Karpas-422 (cell line): ENCODE measurements around the gene PIGO. TPM values are rescaled to one million over a fixed set of nuclear protein-coding genes. Genes with fewer than 3 reads are reported as not detected.

Source experiments
- DNase-seq: peaks from one replicate; pipeline ENCODE4 v3.0.0-alpha.2; 2015
- H2AFZ ChIP-seq: fragments of 200-600 bp; sonication (generic); 2 replicates; pipeline ENCODE4 v1.6.1; 2014; ENCODE audit warnings: antibody characterized with exemption, low read length, mixed read lengths
- H3K27ac ChIP-seq: fragments of 200-600 bp; sonication (generic); 2 replicates; pipeline ENCODE4 v1.5.1; 2014; ENCODE audit warnings: mild to moderate bottlenecking, low read length, moderate library complexity
- H3K27me3 ChIP-seq: fragments of 200-600 bp; sonication (generic); 2 replicates; pipeline ENCODE4 v1.6.1; 2014; ENCODE audit warnings: low read length, mixed read lengths
- H3K36me3 ChIP-seq: fragments of 200-600 bp; sonication (generic); 2 replicates; pipeline ENCODE4 v1.6.1; 2014; ENCODE audit warnings: low read length, mixed read lengths; ENCODE audit not compliant: insufficient read depth
- H3K4me1 ChIP-seq: fragments of 200-600 bp; sonication (generic); 2 replicates; pipeline ENCODE4 v1.6.1; 2014; ENCODE audit warnings: mild to moderate bottlenecking, low read length, mixed read lengths
- H3K4me2 ChIP-seq: fragments of 200-600 bp; sonication (generic); 2 replicates; pipeline ENCODE4 v1.6.1; 2014; ENCODE audit warnings: low read length, low read depth, mild to moderate bottlenecking; ENCODE audit not compliant: poor library complexity, severe bottlenecking
- H3K4me3 ChIP-seq: fragments of 200-600 bp; sonication (generic); 2 replicates; pipeline ENCODE4 v1.5.1; 2014; ENCODE audit warnings: mild to moderate bottlenecking, antibody characterized with exemption, low read length, mixed read lengths
- H3K79me2 ChIP-seq: fragments of 200-600 bp; sonication (generic); 2 replicates; pipeline ENCODE4 v1.6.1; 2014; ENCODE audit warnings: mild to moderate bottlenecking, low read length, mixed read lengths
- H3K9ac ChIP-seq: fragments of 200-600 bp; sonication (generic); 2 replicates; pipeline ENCODE4 v1.6.0; 2014; ENCODE audit warnings: low read length
- H3K9me2 ChIP-seq: fragments of 200-600 bp; sonication (generic), shearing (Covaris generic); replicated peaks from 2 replicates; pipeline ENCODE4 v1.6.0; 2014; ENCODE audit warnings: mild to moderate bottlenecking, low read length, moderate library complexity; ENCODE audit not compliant: insufficient read depth
- H3K9me3 ChIP-seq: fragments of 300-700, 200-600 bp; sonication (generic); 2 replicates; pipeline ENCODE4 v1.6.1; 2014; ENCODE audit warnings: low read length, mixed read lengths
- H4K20me1 ChIP-seq: fragments of 200-600 bp; sonication (generic); 2 replicates; pipeline ENCODE4 v1.6.1; 2014; ENCODE audit warnings: mild to moderate bottlenecking, antibody characterized with exemption, low read length, low read depth; ENCODE audit not compliant: insufficient read depth
- total RNA-seq: library from RNA; depleted of rRNA; stranded (reverse); fragments of >200 nt; shearing (Covaris generic); gene quantifications from 2 replicates; pipeline ENCODE4 v1.2.3, GENCODE V29; 2014; ENCODE audit warnings: low replicate concordance; rRNA removed

Gene PIGO
- 25.1 and 29.3 TPM in 2 replicates for total RNA-seq

DNA sequence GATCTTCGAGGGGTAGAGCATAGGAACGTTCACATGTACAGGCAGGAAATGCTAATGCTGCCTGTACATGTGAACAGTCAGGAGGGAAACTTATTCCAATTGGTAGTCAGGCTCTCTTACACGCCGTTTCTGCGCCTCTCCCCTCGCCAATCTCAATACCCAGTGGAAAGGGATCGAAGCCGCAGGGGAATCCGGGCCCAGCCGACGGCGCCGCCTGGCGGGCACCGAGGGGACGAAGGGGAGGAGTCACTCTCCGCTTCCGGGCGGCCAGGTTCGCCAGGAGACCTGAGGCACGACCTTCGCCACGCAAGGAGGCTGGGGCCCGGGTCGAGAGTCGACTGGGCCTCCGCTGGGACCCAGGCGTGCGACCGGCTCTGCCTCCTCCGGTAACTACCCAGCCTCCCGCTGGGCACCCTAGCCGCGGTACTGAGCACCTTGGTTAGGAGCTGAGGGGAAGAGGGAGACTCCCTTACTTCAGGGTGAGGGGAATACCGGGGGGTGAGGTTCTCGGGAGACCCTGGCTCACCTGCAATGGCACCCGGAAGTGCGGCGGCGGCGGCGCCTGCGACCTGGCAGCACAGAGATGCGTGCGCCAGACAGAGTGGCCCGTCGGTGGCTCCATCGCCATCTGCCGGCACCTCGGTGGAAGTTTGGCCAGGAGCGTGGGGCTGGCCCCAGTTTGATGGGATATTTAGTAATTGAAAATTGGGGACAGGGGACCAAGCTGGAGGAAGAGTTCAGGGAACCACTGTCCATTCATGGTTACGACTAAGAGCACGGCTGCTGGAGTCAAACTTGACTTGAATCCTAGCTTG lies at the start of gene PIGO:
TSS of gene PIGO (minus strand) at position 557 of the 815 bp plus-strand sequence. CDS start 1,026 bp downstream, outside the sequence.
- Histone ChIP-seq H3K4me1 (peaks cover 17% of the 10 kb centered on the region), H3K9me2 (no peaks in the 10 kb centered on the region), H3K4me3 (peak within 1 kb of the TSS; percentile 73), H3K4me2 (peak within 1 kb of the TSS; percentile 60), H4K20me1 (no peaks in the 10 kb centered on the region), H3K36me3 (peaks cover 4% of the 10 kb centered on the region; the same call in 1 of the 2 replicates), H3K27ac (peak within 1 kb of the TSS; percentile 73), H3K9ac (peak within 1 kb of the TSS; percentile 88), H3K79me2 (peaks cover 23% of the 10 kb centered on the region), H2AFZ (peak within 1 kb of the TSS; percentile 35; the same call in 1 of the 2 replicates), H3K9me3 (no peaks in the 10 kb centered on the region), H3K27me3 (no peaks in the 10 kb centered on the region)
- peak; percentile 95 for DNase-seq

DNA sequence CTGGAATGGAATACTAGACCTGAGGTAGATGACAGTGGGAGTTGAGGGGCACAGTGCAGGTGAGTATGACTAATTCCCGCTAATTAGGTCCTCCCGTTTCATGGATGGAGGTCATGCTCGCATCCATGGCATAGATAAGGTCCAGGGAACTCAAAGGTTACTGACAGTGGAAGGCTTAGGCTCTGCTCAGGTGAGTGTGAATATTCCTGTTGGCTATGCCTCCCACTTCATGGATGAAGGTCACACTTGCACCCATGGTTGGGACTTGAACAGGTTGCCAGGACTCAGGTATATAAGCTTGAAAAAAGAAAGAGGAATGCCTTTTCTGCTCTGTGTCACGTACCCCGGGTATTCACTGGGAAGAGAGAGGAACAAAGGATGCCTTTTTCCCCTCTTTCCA lies 45.6 kb upstream of the PIGO start:
- Histone ChIP-seq H3K4me1 (no peaks in the 10 kb centered on the region), H3K27ac (no peak overlapping the region), H3K9me2 (no peaks in the 10 kb centered on the region), H2AFZ (no peak overlapping the region), H3K4me2 (no peak overlapping the region), H3K9ac (no peak overlapping the region), H3K9me3 (peaks cover 14% of the 10 kb centered on the region), H3K36me3 (no peaks in the 10 kb centered on the region; the same call in 1 of the 2 replicates), H4K20me1 (no peaks in the 10 kb centered on the region), H3K79me2 (no peaks in the 10 kb centered on the region), H3K27me3 (peaks cover 3% of the 10 kb centered on the region; the same call in 1 of the 2 replicates), H3K4me3 (no peak overlapping the region)
- no peak for DNase-seq

DNA sequence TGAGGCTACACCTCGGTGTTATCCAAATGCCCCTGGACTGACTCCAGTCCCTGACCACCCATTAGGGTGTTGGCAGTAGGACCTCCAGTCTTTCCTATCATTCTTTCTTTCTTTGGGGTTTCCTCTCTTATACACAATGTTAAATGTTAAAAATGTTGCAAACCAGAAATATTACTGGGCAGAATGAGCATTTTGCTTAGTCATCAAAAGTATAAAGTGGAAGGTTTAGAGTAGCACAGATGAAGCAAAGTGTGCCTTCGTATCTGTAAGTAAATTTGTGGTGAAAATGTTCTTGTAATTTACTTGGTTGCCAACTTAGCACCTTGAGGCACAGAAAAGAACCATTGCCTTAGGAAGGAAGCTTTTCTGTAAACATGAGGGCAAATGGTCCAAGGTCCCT lies 43.7 kb upstream of the PIGO start:
- no peak overlapping the region for H3K4me3 ChIP-seq
- H3K9me2 ChIP-seq = no peaks in the 10 kb centered on the region
- peaks cover 3% of the 10 kb centered on the region; the same call in 1 of the 2 replicates for H3K27me3 ChIP-seq
- no peak overlapping the region for H3K4me2 ChIP-seq
- H4K20me1 ChIP-seq = no peaks in the 10 kb centered on the region
- H3K27ac ChIP-seq = no peak overlapping the region
- H3K79me2 ChIP-seq = no peaks in the 10 kb centered on the region
- DNase-seq = no peak
- H3K36me3 ChIP-seq = no peaks in the 10 kb centered on the region; the same call in 1 of the 2 replicates
- H3K4me1 ChIP-seq = no peaks in the 10 kb centered on the region
- no peak overlapping the region for H3K9ac ChIP-seq
- H2AFZ ChIP-seq = no peak overlapping the region
- peaks cover 11% of the 10 kb centered on the region for H3K9me3 ChIP-seq

DNA sequence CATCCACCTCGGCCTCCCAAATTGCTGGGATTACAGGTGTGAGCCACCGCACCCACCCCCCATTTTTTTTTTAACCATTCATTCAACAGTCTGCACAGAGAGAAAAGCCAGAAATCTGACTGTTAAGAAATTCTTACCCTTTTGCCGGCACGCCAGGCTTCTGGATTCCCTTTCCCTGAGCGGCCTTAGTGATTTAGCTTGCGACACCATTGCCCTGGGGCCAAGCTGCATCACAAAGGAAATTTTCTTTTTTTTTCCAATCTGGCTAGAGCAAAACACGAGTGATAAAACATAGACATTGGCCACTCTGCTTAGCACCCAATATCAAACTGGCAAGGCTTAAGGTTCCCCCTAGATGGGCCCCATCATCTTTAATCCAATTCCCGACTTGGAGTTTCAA lies 40.5 kb upstream of the PIGO start:
- Histone ChIP-seq H3K9me2 (no peaks in the 10 kb centered on the region), H3K4me2 (no peak overlapping the region), H3K4me3 (no peak overlapping the region), H2AFZ (no peak overlapping the region), H3K4me1 (no peaks in the 10 kb centered on the region), H3K27ac (no peak overlapping the region), H3K9ac (no peak overlapping the region), H3K36me3 (no peaks in the 10 kb centered on the region; the same call in 1 of the 2 replicates), H4K20me1 (no peaks in the 10 kb centered on the region), H3K9me3 (peaks cover 3% of the 10 kb centered on the region), H3K27me3 (peaks cover 2% of the 10 kb centered on the region; the same call in 1 of the 2 replicates), H3K79me2 (no peaks in the 10 kb centered on the region)
- DNase-seq = no peak

DNA sequence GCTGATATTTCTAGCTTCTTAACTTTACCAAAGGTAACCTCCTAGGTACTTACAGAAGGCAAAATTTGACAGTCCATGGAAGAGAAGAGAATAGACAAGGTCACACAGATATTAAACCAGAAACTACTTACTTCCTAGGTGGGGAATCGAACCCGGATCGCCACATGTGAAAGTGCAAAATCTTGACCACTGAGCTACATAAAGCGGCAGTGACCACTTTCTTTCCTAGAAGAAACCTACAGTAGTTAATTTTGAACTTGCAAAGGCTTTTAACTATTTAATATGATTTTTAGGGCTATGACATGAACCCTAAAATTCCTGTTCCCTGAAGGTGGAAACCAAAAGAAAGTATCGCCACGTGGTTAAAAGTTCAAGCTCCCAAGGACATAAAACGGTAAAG lies 39.6 kb upstream of the PIGO start:
- Histone ChIP-seq H3K4me3 (no peak overlapping the region), H2AFZ (no peak overlapping the region), H3K27me3 (no peaks in the 10 kb centered on the region), H3K36me3 (no peaks in the 10 kb centered on the region), H4K20me1 (no peaks in the 10 kb centered on the region), H3K79me2 (no peaks in the 10 kb centered on the region), H3K9me2 (no peaks in the 10 kb centered on the region), H3K9ac (no peak overlapping the region), H3K9me3 (no peaks in the 10 kb centered on the region), H3K4me2 (no peak overlapping the region), H3K27ac (no peak overlapping the region), H3K4me1 (no peaks in the 10 kb centered on the region)
- no peak for DNase-seq

DNA sequence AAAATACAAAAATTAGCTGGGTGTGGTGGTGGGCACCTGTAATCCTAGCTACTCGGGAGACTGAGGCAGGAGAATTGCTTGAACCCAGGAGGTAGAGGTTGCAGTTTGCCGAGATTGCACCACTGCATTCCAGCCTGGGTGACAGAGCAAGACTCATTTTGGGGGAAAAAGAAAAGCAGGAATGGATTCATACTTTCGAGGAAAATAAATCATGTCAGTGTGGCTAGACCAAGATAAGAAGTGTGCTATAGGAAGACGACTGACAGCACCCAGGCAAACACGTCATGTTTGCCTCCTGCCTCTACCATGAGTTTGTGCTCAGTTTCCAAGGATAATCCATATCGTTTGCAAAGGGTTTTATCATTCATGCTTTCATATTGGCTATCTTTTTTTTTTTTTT lies 38.5 kb upstream of the PIGO start:
- Histone ChIP-seq H3K4me3 (no peak overlapping the region), H3K79me2 (no peaks in the 10 kb centered on the region), H3K4me2 (no peak overlapping the region), H3K27me3 (no peaks in the 10 kb centered on the region), H3K27ac (no peak overlapping the region), H3K36me3 (no peaks in the 10 kb centered on the region), H3K9me2 (no peaks in the 10 kb centered on the region), H3K4me1 (no peaks in the 10 kb centered on the region), H3K9ac (no peak overlapping the region), H3K9me3 (no peaks in the 10 kb centered on the region), H4K20me1 (no peaks in the 10 kb centered on the region), H2AFZ (no peak overlapping the region)
- no peak for DNase-seq

DNA sequence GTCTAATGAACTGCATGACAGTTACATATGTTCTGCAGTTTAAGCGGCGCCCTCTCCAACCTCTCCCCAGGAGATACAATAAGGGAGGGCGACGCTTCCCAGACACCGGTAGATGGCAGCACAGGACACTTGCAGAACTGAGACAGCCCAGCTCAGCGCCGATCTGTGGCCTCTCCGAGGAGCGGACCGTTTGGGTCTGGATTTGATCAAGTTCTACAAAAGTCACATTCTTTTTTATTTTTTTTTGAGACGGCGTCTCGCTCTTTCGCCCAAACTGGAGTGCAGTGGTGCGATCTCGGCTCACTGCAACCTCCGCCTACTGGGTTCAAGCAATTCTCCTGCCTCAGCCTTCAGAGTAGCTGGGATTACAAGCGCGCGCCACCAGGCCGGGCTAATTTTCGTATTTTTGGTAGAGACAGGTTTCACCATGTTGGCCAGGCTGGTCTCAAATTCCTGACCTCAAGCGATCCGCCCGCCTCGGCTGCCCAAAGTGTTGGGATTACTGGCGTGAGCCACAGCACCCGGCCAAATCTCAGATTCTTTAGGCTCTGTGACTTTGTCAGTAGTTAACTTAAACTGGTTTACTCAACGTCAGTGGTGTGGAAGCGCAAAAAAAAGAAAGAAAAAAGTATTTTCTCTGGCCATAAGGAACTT lies 20.6 kb upstream of the PIGO start:
- Histone ChIP-seq H3K9ac (peak overlapping the region; percentile 53; the same call in 1 of the 2 replicates), H4K20me1 (no peaks in the 10 kb centered on the region), H2AFZ (peak overlapping the region; percentile 93; the same call in 1 of the 2 replicates), H3K27me3 (no peaks in the 10 kb centered on the region), H3K4me3 (peak overlapping the region; percentile 70), H3K36me3 (no peaks in the 10 kb centered on the region), H3K27ac (no peak overlapping the region), H3K4me2 (peak overlapping the region; percentile 79), H3K9me2 (no peaks in the 10 kb centered on the region), H3K79me2 (no peaks in the 10 kb centered on the region), H3K9me3 (no peaks in the 10 kb centered on the region), H3K4me1 (peaks cover 33% of the 10 kb centered on the region)
- DNase-seq = peak; percentile 95

DNA sequence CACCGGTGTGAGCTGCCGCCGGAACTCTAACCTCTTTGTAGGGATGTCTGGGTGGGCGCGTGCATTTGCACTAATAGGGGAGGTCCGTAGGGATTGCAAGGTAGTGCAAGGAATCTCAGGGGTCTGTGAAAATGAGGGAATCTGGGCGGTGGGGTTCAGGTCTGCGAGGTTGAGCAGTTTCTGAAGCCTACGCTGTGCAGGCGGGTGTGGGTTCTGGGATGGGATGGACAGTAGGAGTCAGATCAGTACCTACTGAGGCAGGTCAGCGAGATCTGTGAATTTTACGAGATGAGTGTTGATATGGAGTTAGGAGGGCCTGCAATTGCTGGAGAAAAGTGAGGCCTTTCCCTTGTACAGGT lies 20.1 kb upstream of the PIGO start:
- no peak for DNase-seq
- H3K4me2 ChIP-seq = peak overlapping the region; percentile 79
- peak overlapping the region; percentile 93; the same call in 1 of the 2 replicates for H2AFZ ChIP-seq
- H3K9ac ChIP-seq = peak overlapping the region; percentile 53
- H3K4me1 ChIP-seq = peaks cover 37% of the 10 kb centered on the region
- H3K79me2 ChIP-seq = no peaks in the 10 kb centered on the region
- no peak overlapping the region for H3K27ac ChIP-seq
- H3K4me3 ChIP-seq = peak overlapping the region; percentile 70
- no peaks in the 10 kb centered on the region for H3K9me2 ChIP-seq
- no peaks in the 10 kb centered on the region for H3K36me3 ChIP-seq
- H3K9me3 ChIP-seq = no peaks in the 10 kb centered on the region
- H4K20me1 ChIP-seq = no peaks in the 10 kb centered on the region
- H3K27me3 ChIP-seq = no peaks in the 10 kb centered on the region
